HepG2 (cell line): ENCODE measurements around the gene FKBP1A.

Experiments used
- ATF3 ChIP-seq: sonication (generic); formaldehyde crosslinking; IDR thresholded peaks from 2 replicates; pipeline ENCODE4 v1.4.0; 2020; ENCODE audit warnings: missing genetic modification reagents
- BRCA1 ChIP-seq: sonication (generic); formaldehyde crosslinking; IDR thresholded peaks from 2 replicates; pipeline ENCODE4 v1.4.0; 2020; ENCODE audit warnings: missing genetic modification reagents
- CHD2 ChIP-seq: IDR thresholded peaks from 2 replicates; pipeline ENCODE4 v1.6.1; 2011; ENCODE audit warnings: low read depth, low read length, improper control_type of control experiment
- CTCF ChIP-seq: sonication (generic); formaldehyde crosslinking; IDR thresholded peaks from 2 replicates; pipeline ENCODE4 v1.5.0; 2020; ENCODE audit warnings: mild to moderate bottlenecking, missing genetic modification reagents, moderate library complexity
- ELF1 ChIP-seq: sonication (generic); formaldehyde crosslinking; IDR thresholded peaks from 2 replicates; pipeline ENCODE4 v1.4.0; 2020; ENCODE audit warnings: missing genetic modification reagents
- HCFC1 ChIP-seq: fragments of 150-350 bp; IDR thresholded peaks from 2 replicates; pipeline ENCODE4 v1.6.1; 2014; ENCODE audit warnings: low read depth, low read length
- ISX ChIP-seq: sonication (generic); formaldehyde crosslinking; conservative IDR thresholded peaks from 2 replicates; pipeline ENCODE4 v1.5.0; 2020; ENCODE audit warnings: missing genetic modification reagents
- PHB2 ChIP-seq: fragments of 450-650 bp; IDR thresholded peaks from 2 replicates; pipeline ENCODE4 v1.6.1; 2018; ENCODE audit not compliant: partially characterized antibody
- RERE ChIP-seq: IDR thresholded peaks from 2 replicates; pipeline ENCODE4 v1.6.1; 2016; ENCODE audit warnings: low read depth, missing genetic modification reagents, missing compliant biosample characterization
- TARDBP ChIP-seq: sonication (generic); formaldehyde crosslinking; IDR thresholded peaks from 2 replicates; pipeline ENCODE4 v1.8.0; 2022; ENCODE audit warnings: mild to moderate bottlenecking, missing genetic modification reagents
- ZHX1 ChIP-seq: sonication (generic); formaldehyde crosslinking; IDR thresholded peaks from 2 replicates; pipeline ENCODE4 v1.8.1; 2022; ENCODE audit warnings: low read depth, mild to moderate bottlenecking, missing genetic modification reagents
- ZNF253 ChIP-seq: sonication (generic); formaldehyde crosslinking; IDR thresholded peaks from 2 replicates; pipeline ENCODE4 v1.8.0; 2022; ENCODE audit warnings: mild to moderate bottlenecking, missing genetic modification reagents, borderline replicate concordance
- ZNF292 ChIP-seq: sonication (generic); formaldehyde crosslinking; IDR thresholded peaks from 2 replicates; pipeline ENCODE4 v1.8.1; 2022; ENCODE audit warnings: mild to moderate bottlenecking, low read depth, missing genetic modification reagents, borderline replicate concordance
- ZSCAN30 ChIP-seq: sonication (generic); formaldehyde crosslinking; IDR thresholded peaks from 2 replicates; pipeline ENCODE4 v1.5.0; 2020; ENCODE audit warnings: mild to moderate bottlenecking, missing genetic modification reagents

- TF ChIP-seq ELF1 (CRISPR knock-in tag): no peak
- TF ChIP-seq ZSCAN30: no peak
- TF ChIP-seq ISX (CRISPR knock-in tag): no peak
- TF ChIP-seq HCFC1: no peak
- TF ChIP-seq CHD2: no peak
- TF ChIP-seq TARDBP (CRISPR knock-in tag): no peak
- TF ChIP-seq RERE: no peak
- TF ChIP-seq ZNF253 (CRISPR knock-in tag): no peak
- TF ChIP-seq ATF3: no peak
- TF ChIP-seq CTCF: no peak
- no peak for TF ChIP-seq PHB2
- no peak for TF ChIP-seq BRCA1 (CRISPR knock-in tag)
- TF ChIP-seq ZHX1 (CRISPR knock-in tag): no peak
- TF ChIP-seq ZNF292: no peak
Observed at GRCh38 chr20:1431158-1431557, 38.3 kb upstream of the FKBP1A start.
